HepG2 (cell line): ENCODE data around the gene CAVIN1. TPM values are rescaled to one million over a fixed set of nuclear protein-coding genes. Genes with fewer than 3 reads are reported as not detected.
A peak's percentile ranks its signal among the peaks of the same experiment; 100 is the strongest.

Experiments used
- CEBPG ChIP-seq: IDR thresholded peaks from 2 replicates; pipeline ENCODE4 v1.6.1; 2016
- DR1 ChIP-seq: sonication (generic); formaldehyde crosslinking; IDR thresholded peaks from 2 replicates; pipeline ENCODE4 v1.8.0; 2021; ENCODE audit warnings: mild to moderate bottlenecking, missing genetic modification reagents, inconsistent platforms
- FOSL1 ChIP-seq: sonication (generic); formaldehyde crosslinking; IDR thresholded peaks from 2 replicates; pipeline ENCODE4 v1.9.0; 2021; ENCODE audit warnings: missing genetic modification reagents, borderline replicate concordance
- JUNB ChIP-seq: sonication (generic); formaldehyde crosslinking; IDR thresholded peaks from 2 replicates; pipeline ENCODE4 v1.8.0; 2022; ENCODE audit warnings: missing genetic modification reagents, mild to moderate bottlenecking, borderline replicate concordance
- NONO ChIP-seq, 2 experiments: fragments of 450-650 bp in 1 of 2; sonication (generic) in 1 of 2; formaldehyde crosslinking in 1 of 2; IDR thresholded peaks in 1 of 2; conservative IDR thresholded peaks in 1 of 2; 2 replicates each; pipeline versions ENCODE4 v1.6.1 to v1.8.0; 2017 to 2022; ENCODE audit warnings: mild to moderate bottlenecking in 1 of 2, missing genetic modification reagents in 1 of 2, moderate library complexity in 1 of 2
- PHF20 ChIP-seq: sonication (generic); formaldehyde crosslinking; IDR thresholded peaks from 2 replicates; pipeline ENCODE4 v1.5.0; 2020; ENCODE audit warnings: mild to moderate bottlenecking, missing genetic modification reagents
- PLRG1 ChIP-seq: fragments of 450-650 bp; conservative IDR thresholded peaks from 2 replicates; pipeline ENCODE4 v1.6.1; 2016
- RCOR2 ChIP-seq: IDR thresholded peaks from 2 replicates; pipeline ENCODE4 v1.6.1; 2016; ENCODE audit warnings: missing biosample characterization, missing genetic modification reagents
- REXO4 ChIP-seq: sonication (generic); formaldehyde crosslinking; IDR thresholded peaks from 2 replicates; pipeline ENCODE4 v1.8.0; 2022; ENCODE audit warnings: missing genetic modification reagents, mild to moderate bottlenecking, borderline replicate concordance
- RXRA ChIP-seq: sonication (generic); formaldehyde crosslinking; IDR thresholded peaks from 2 replicates; pipeline ENCODE4 v1.5.1; 2020; ENCODE audit warnings: missing genetic modification reagents
- SMARCE1 ChIP-seq: fragments of 450-650 bp; IDR thresholded peaks from 2 replicates; pipeline ENCODE4 v1.6.1; 2017; ENCODE audit warnings: borderline replicate concordance
- ZC3H4 ChIP-seq: sonication (generic); formaldehyde crosslinking; IDR thresholded peaks from 2 replicates; pipeline ENCODE4 v1.4.0; 2020; ENCODE audit warnings: missing genetic modification reagents, borderline replicate concordance
- ZNF260 ChIP-seq: sonication (generic); formaldehyde crosslinking; IDR thresholded peaks from 2 replicates; pipeline ENCODE4 v1.4.0; 2020; ENCODE audit warnings: missing genetic modification reagents, low read depth, mild to moderate bottlenecking, borderline replicate concordance
- ZNF274 ChIP-seq: sonication (generic); formaldehyde crosslinking; IDR thresholded peaks from 2 replicates; pipeline ENCODE4 v1.5.1; 2020; ENCODE audit warnings: mild to moderate bottlenecking, missing genetic modification reagents
- ZNF343 ChIP-seq: sonication (generic); formaldehyde crosslinking; IDR thresholded peaks from 2 replicates; pipeline ENCODE4 v1.4.0; 2020; ENCODE audit warnings: mild to moderate bottlenecking, missing genetic modification reagents
- ZNF577 ChIP-seq: sonication (generic); formaldehyde crosslinking; IDR thresholded peaks from 2 replicates; pipeline ENCODE4 v1.4.0; 2020; ENCODE audit warnings: mild to moderate bottlenecking, low read depth, missing genetic modification reagents, borderline replicate concordance
- ZNF672 ChIP-seq: sonication (generic); formaldehyde crosslinking; IDR thresholded peaks from 2 replicates; pipeline ENCODE4 v1.8.1; 2022; ENCODE audit warnings: missing genetic modification reagents
- ZNF7 ChIP-seq: IDR thresholded peaks from 2 replicates; pipeline ENCODE4 v1.6.1; 2016; ENCODE audit warnings: missing biosample characterization, missing genetic modification reagents
- ZXDC ChIP-seq: sonication (generic); formaldehyde crosslinking; IDR thresholded peaks from 2 replicates; pipeline ENCODE4 v1.5.0; 2020; ENCODE audit warnings: mild to moderate bottlenecking, missing genetic modification reagents
- polyA plus RNA-seq, 8 experiments: library from polyadenylated mRNA; depleted of rRNA in 3 of 8; stranded (reverse) in 7 of 8; unstranded in 1 of 8; fragments of >200 nt; fragmentation: Illumina TruSeq in 4 of 8; extraction: Trizol in 4 of 8; gene quantifications; 2 replicates each; pipeline versions ENCODE4 v1.2.1 to v1.2.3, GENCODE V29; 2011 to 2016; ENCODE audit warnings: low read depth in 4 of 8, missing spikeins in 1 of 8, mixed read lengths in 1 of 8; ENCODE audit not compliant: insufficient read depth in 1 of 8
- total RNA-seq, 5 experiments: library from RNA; depleted of rRNA; stranded (reverse); fragments of >200 nt; fragmentation: Illumina TruSeq; extraction: Trizol; gene quantifications; 2 replicates each; pipeline ENCODE4 v1.2.3, GENCODE V29; 2016; ENCODE audit warnings: low read depth in 1 of 5
- TF ChIP-seq, protein P1 (sequence below): fragments of 450-650 bp; IDR thresholded peaks from 2 replicates; pipeline ENCODE4 v1.6.1; 2017; ENCODE audit warnings: mild to moderate bottlenecking
- TF ChIP-seq, protein P2 (sequence below): IDR thresholded peaks from 2 replicates; pipeline ENCODE4 v1.6.1; 2018; ENCODE audit warnings: missing genetic modification reagents, mild to moderate bottlenecking, missing compliant biosample characterization
- TF ChIP-seq, protein P3 (sequence below): sonication (generic); formaldehyde crosslinking; IDR thresholded peaks from 2 replicates; pipeline ENCODE4 v1.9.0; 2022; ENCODE audit warnings: missing genetic modification reagents, mild to moderate bottlenecking, borderline replicate concordance

Gene CAVIN1
- total and polyA plus RNA-seq, 2 of the 13 experiments (the other 11 are each of a cell fraction or from before 2014, with no cell fraction given): 15.9 to 25.5 TPM

DNA sequence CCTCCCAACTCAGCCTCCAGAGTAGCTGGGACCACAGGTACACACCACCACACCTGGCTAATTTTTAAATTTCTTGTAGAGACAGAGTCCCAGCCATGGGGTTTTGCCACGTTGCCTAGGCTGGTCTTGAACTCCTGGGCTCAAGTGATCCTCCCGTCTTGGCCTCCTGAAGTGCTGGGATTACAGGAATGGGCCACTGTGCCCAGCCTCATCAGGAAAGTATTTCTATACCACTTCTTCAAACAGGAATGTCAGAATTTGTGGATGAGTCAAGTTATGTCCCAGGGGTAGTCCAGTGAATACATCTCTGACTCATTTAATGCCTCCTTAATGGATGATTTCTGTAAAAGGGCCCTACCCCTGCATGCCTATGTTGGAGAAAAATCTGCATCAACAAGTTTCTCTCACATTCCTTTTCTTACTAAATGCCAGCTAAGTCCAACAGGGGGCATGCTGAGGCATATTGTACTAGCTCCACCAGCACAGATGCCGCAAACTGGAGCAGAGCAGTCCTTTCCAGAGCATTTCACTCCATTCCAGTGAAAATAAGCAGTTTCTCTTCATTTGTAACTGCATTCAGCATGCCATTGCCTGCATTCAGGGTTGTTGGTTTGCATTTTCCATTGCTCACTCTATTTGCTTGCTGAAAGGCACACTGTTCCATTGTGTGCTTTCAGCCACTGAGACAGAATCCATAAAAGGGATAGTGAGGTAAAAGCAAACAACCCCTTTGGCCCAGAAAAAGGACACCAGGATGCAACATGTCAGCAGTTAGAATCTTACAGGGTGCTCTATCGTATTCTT lies 5.3 kb upstream of the CAVIN1 start (continued):
- TF ChIP-seq CEBPG (CRISPR knock-in tag) (no peak), ZNF274 (CRISPR knock-in tag) (no peak), ZNF260 (CRISPR knock-in tag) (no peak), ZNF7 (CRISPR knock-in tag) (no peak), REXO4 (CRISPR knock-in tag) (no peak), SMARCE1 (no peak), ZNF343 (no peak), ZNF577 (no peak), NONO (IDR thresholded peaks at IDR 0.05) (no peak), NONO (CRISPR knock-in tag; conservative IDR thresholded peaks at IDR 0.05) (no peak), FOSL1 (CRISPR knock-in tag) (no peak), ZC3H4 (CRISPR knock-in tag) (no peak), PHF20 (no peak), PLRG1 (no peak), DR1 (CRISPR knock-in tag) (no peak; the same call in 1 of the 2 replicates), RCOR2 (CRISPR knock-in tag) (peak; percentile 24; the same call in 1 of the 2 replicates), RXRA (CRISPR knock-in tag) (no peak; the same call in 1 of the 2 replicates), ZNF672 (CRISPR knock-in tag) (no peak), JUNB (no peak), ZXDC (no peak)
- TF ChIP-seq, protein P1, sequence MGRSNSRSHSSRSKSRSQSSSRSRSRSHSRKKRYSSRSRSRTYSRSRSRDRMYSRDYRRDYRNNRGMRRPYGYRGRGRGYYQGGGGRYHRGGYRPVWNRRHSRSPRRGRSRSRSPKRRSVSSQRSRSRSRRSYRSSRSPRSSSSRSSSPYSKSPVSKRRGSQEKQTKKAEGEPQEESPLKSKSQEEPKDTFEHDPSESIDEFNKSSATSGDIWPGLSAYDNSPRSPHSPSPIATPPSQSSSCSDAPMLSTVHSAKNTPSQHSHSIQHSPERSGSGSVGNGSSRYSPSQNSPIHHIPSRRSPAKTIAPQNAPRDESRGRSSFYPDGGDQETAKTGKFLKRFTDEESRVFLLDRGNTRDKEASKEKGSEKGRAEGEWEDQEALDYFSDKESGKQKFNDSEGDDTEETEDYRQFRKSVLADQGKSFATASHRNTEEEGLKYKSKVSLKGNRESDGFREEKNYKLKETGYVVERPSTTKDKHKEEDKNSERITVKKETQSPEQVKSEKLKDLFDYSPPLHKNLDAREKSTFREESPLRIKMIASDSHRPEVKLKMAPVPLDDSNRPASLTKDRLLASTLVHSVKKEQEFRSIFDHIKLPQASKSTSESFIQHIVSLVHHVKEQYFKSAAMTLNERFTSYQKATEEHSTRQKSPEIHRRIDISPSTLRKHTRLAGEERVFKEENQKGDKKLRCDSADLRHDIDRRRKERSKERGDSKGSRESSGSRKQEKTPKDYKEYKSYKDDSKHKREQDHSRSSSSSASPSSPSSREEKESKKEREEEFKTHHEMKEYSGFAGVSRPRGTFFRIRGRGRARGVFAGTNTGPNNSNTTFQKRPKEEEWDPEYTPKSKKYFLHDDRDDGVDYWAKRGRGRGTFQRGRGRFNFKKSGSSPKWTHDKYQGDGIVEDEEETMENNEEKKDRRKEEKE: no peak
- TF ChIP-seq, protein P2, sequence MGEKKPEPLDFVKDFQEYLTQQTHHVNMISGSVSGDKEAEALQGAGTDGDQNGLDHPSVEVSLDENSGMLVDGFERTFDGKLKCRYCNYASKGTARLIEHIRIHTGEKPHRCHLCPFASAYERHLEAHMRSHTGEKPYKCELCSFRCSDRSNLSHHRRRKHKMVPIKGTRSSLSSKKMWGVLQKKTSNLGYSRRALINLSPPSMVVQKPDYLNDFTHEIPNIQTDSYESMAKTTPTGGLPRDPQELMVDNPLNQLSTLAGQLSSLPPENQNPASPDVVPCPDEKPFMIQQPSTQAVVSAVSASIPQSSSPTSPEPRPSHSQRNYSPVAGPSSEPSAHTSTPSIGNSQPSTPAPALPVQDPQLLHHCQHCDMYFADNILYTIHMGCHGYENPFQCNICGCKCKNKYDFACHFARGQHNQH (CRISPR knock-in tag): peak; percentile 14; the same call in 1 of the 2 replicates
- TF ChIP-seq, protein P3, sequence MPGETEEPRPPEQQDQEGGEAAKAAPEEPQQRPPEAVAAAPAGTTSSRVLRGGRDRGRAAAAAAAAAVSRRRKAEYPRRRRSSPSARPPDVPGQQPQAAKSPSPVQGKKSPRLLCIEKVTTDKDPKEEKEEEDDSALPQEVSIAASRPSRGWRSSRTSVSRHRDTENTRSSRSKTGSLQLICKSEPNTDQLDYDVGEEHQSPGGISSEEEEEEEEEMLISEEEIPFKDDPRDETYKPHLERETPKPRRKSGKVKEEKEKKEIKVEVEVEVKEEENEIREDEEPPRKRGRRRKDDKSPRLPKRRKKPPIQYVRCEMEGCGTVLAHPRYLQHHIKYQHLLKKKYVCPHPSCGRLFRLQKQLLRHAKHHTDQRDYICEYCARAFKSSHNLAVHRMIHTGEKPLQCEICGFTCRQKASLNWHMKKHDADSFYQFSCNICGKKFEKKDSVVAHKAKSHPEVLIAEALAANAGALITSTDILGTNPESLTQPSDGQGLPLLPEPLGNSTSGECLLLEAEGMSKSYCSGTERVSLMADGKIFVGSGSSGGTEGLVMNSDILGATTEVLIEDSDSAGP (CRISPR knock-in tag): no peak
